Neural cell (in vitro differentiated cells): ENCODE data around the gene DBN1.

ENCODE experiments used
- EP300 ChIP-seq: fragments of 450-650 bp; conservative IDR thresholded peaks from 2 replicates; pipeline ENCODE4 v1.6.1; 2014; ENCODE audit warnings: antibody characterized with exemption, mild to moderate bottlenecking, moderate library complexity; ENCODE audit not compliant: poor library complexity, severe bottlenecking
- EZH2 ChIP-seq: fragments of 200-600, 300-800 bp; shearing (Covaris generic), sonication (generic); IDR thresholded peaks from 2 replicates; pipeline ENCODE4 v1.6.1; 2014; ENCODE audit warnings: antibody characterized with exemption, low read length, borderline replicate concordance, mild to moderate bottlenecking; ENCODE audit not compliant: insufficient read depth, poor library complexity, severe bottlenecking
- MXI1 ChIP-seq: fragments of 450-650 bp; conservative IDR thresholded peaks from 2 replicates; pipeline ENCODE4 v1.6.1; 2014; ENCODE audit warnings: antibody characterized with exemption, mild to moderate bottlenecking; ENCODE audit not compliant: poor library complexity, severe bottlenecking
- POLR2AphosphoS5 ChIP-seq: IDR thresholded peaks from 2 replicates; pipeline ENCODE4 v1.6.1; 2012
- RAD21 ChIP-seq: fragments of 450-650 bp; conservative IDR thresholded peaks from 2 replicates; pipeline ENCODE4 v1.6.1; 2014; ENCODE audit warnings: antibody characterized with exemption, mild to moderate bottlenecking, moderate library complexity
- TF ChIP-seq, protein P1 (sequence below): fragments of 450-650 bp; IDR thresholded peaks from 2 replicates; pipeline ENCODE4 v1.5.1; 2014; ENCODE audit warnings: antibody characterized with exemption, mild to moderate bottlenecking, moderate library complexity; ENCODE audit not compliant: poor library complexity, severe bottlenecking

DNA sequence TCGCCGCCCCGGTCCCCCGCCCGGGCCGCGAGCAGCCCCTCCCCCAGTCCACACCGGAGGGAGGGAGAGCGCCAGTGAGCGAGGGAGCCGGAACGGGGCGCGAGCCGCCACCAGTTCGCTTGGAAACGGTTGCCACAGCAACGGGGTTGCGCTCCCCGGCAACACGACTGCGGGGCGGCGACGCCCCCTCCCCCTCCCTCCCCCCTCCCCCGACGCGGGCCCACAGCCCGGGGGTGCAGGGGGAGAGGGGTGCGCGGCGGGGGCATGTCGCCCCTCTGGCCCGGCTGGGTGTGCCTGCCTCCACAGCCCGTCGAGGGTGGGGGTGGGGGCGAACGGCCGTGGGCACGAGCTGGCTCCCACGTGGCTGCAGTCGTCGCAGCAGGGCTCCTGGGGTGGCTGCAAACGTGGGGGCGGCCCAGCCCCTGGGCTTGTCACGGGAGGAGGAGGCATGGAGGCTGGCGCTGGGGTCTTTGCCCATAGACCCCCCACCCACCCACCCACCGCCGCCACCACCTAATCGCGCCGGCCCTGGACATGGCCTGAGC, 26.3 kb downstream of the DBN1 start:
- TF ChIP-seq, protein P1, sequence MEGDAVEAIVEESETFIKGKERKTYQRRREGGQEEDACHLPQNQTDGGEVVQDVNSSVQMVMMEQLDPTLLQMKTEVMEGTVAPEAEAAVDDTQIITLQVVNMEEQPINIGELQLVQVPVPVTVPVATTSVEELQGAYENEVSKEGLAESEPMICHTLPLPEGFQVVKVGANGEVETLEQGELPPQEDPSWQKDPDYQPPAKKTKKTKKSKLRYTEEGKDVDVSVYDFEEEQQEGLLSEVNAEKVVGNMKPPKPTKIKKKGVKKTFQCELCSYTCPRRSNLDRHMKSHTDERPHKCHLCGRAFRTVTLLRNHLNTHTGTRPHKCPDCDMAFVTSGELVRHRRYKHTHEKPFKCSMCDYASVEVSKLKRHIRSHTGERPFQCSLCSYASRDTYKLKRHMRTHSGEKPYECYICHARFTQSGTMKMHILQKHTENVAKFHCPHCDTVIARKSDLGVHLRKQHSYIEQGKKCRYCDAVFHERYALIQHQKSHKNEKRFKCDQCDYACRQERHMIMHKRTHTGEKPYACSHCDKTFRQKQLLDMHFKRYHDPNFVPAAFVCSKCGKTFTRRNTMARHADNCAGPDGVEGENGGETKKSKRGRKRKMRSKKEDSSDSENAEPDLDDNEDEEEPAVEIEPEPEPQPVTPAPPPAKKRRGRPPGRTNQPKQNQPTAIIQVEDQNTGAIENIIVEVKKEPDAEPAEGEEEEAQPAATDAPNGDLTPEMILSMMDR, result no peak
- TF ChIP-seq RAD21 (no peak), POLR2AphosphoS5 (peak; percentile 6), MXI1 (no peak), EZH2 (no peak), EP300 (no peak)
